CD4-positive, alpha-beta T cell treated with Interleukin-15 for 4 hours (primary cell): Measurements from ENCODE around the gene GBA2.
A peak's percentile ranks its signal among the peaks of the same experiment; 100 is the strongest.

Source experiments
- DNase-seq: peaks from one replicate; pipeline ENCODE4 v3.0.0-alpha.2; 2020; ENCODE audit warnings: low spot score

The GBA2 gene

DNA sequence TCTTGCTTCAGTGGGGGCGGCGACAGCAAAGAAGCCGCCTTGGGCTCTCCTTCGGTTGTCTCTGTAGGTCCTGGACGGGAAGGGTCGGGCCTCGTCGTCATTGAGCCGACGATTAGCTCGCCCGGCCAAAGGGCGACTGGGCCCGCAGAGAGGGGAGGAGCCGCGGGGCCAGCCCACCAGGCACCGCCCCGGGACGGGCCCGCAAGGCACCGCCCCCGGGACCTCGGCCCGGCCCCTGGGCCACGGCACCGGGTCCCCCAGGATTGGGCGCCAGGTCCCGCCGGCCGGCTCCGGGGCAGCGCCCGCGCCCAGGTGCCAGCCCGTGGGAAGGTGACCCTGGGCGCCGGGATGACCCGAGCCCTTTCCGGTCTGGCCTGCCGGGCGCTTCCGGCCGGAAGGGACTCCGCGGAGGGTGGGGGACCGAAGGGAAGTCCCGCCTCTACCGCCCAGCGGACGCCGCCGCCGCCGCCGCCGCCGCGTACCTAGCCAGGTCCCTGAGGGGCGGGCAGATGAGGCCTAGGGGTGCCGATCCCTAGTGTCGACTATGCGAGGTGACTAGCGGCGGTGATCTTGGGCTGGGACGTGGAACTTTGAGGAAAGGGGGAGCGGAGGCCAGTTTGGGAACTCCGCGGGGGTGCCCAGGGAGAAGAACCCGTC, at the start of gene GBA2, which contains the start of gene RGP1:
TSS of gene GBA2 (minus strand) at position 371 of the 657 bp plus-strand sequence. CDS start 524 bp downstream, outside the sequence.
TSS of gene RGP1 (plus strand) at position 430 of the 657 bp plus-strand sequence. CDS start 469 bp downstream, outside the sequence.
- DNase-seq = peak; percentile 63

DNA sequence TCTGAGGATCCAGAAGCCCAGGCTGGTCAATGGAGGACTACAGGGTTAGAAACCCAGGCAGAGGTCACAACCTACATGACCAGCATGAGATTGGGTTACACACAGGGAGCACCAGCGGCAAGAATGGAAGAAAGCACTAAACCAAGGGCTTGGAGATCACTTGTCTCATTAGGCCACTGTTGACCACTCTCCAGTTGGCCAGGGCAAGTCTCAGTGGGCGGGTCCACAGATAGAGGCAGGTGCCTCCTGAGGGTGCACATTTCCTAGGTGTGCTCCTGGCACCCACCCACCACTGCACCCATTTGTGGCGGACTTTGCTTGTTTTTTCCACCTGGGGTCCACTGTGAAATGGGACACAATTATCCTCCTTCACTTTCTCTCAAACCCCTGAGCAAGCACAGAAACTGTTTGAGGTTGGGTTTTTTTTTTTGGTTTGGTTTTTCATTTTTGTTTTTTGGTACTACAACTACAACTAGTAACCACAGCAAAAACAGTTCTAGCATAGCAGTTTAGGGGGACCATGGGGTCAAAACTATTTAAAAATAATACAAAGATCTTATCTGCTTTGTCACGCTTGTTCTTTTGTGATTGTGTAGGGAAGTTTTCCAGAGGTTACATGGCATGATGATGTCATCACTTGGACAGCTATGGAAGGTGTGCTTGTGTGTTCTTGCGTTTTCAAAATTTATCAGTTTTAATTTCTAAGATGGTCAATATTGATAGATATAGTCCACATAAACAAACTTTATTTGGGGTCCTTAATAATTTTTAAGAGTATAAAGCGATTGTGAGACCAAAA, 48.5 kb upstream of the GBA2 start:
- no peak for DNase-seq

- no peak for DNase-seq
Observed at GRCh38 chr9:35795695-35796094, 46.7 kb upstream of the GBA2 start.

- DNase-seq = no peak
Observed at GRCh38 chr9:35793461-35793860, 44.4 kb upstream of the GBA2 start.

GRCh38 chr9:35792826-35793225, 43.8 kb upstream of the GBA2 start:
- no peak for DNase-seq

DNA sequence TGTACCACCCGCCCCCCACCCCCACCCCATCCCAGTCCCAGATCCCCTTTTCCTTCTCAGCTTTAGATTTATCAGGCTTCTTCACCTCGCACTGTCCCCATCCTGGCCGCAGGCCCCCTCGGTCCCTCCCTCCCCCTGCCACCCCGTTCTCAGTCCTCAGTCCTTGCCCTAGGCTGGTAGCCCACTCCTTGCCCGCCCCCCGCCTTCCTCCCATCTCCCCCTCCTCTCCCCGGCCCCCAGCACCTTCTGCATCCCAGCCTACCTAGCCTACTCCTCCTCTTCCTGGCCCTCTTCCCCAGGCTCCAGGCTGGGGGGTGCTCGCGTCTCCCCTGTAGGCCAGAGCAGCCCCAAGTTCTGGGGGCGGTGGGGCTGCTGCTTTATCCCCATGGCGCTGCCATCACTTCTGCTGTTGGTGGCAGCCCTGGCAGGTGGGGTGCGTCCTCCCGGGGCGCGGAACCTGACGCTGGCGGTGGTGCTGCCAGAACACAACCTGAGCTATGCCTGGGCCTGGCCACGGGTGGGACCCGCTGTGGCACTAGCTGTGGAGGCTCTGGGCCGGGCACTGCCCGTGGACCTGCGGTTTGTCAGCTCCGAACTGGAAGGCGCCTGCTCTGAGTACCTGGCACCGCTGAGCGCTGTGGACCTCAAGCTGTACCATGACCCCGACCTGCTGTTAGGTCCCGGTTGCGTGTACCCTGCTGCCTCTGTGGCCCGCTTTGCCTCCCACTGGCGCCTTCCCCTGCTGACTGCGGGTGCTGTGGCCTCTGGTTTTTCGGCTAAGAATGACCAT, 43.2 kb upstream of the GBA2 start:
- DNase-seq = no peak

- no peak for DNase-seq
Observed at GRCh38 chr9:35791297-35791921, 42.4 kb upstream of the GBA2 start, which contains the start of gene NPR2. Gene NPR2, plus strand, starts transcription at chr9:35791591. Its CDS starts 818 bp downstream, at chr9:35792409.

GRCh38 chr9:35790385-35791296, 41.6 kb upstream of the GBA2 start:
- DNase-seq = peak; percentile 72

DNA sequence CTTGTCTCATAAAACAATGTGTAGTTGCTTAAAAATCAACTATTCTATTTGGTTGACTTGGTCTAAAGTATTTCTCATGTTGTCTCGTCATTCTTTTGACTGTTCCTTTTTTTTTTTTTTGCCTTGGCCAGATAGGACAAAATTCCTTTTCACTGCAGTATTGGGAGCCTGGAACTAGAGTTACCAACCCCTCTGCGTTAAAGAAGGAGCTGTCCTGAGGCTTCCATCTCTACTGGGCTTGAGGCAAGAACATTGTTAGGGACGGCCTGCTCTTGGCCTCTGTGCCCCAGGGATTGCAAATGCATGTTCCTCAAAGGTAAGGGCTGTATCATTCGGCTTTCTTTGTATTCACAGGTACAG, 41.0 kb upstream of the GBA2 start:
- no peak for DNase-seq

GRCh38 chr9:35789541-35789940, 40.5 kb upstream of the GBA2 start:
- no peak for DNase-seq

DNA sequence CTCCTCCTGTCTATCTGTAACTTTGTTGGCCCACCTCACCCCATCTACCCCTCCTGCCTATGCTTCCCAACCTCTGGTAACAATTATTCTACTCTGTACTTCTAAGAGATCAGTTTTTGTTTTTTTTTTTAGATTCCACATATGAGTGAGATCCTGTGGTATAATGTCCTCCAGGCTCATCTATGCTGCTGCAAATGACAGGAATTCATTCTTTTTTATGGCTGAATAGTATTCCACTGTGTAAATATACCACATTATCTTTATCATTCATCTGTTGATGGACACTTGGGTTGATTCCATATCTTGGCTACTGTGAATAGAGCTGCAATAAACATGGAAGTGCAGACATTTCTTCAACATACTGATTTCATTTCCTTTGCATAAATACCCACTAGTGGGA, 34.4 kb upstream of the GBA2 start:
- DNase-seq = no peak

DNA sequence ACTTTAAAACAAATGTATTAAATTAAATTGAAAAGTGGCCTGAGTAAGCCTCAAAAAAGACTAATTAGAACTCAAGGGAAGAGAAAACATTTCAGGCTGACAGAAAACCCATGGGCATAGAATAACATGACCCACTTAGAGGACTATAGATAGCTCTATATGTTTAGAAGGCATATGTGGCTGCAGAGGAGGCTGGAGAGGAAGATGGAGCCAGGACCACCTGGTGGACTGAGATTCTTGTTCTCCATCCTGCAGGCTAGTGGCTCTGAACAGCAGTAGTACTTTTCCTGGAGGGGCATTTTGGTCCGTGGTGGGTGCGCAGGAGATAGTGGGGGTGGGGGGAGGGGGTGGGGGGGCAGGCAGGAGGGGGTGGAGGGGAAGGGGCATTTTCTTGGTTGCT, 32.0 kb upstream of the GBA2 start:
- DNase-seq = no peak

- no peak for DNase-seq
Observed at GRCh38 chr9:35778496-35778895, 29.5 kb upstream of the GBA2 start.

- no peak for DNase-seq
Observed at GRCh38 chr9:35776018-35776417, 27.0 kb upstream of the GBA2 start.

GRCh38 chr9:35774907-35775635, 26.0 kb upstream of the GBA2 start:
- DNase-seq = no peak

GRCh38 chr9:35771943-35772342, 22.9 kb upstream of the GBA2 start:
- DNase-seq = no peak

DNA sequence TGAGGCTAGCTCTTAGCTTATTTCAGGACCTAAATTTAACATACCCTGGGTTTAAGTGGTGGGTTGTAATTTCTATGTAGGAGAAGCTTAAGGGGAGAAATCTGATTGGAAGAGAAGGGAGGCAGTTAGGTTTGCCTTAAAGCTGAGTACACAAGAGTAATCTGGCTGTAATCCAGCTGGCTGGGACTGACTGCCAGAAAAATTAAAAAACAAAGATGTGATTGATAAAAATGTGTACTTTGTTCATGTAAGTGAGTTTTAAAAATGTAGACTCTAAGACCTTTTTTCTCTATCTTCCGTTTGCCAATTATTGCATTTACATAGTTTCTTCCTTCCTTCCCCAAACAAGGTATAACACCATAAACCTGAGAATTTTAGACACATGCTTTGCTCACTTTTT, 22.5 kb upstream of the GBA2 start:
- no peak for DNase-seq

DNA sequence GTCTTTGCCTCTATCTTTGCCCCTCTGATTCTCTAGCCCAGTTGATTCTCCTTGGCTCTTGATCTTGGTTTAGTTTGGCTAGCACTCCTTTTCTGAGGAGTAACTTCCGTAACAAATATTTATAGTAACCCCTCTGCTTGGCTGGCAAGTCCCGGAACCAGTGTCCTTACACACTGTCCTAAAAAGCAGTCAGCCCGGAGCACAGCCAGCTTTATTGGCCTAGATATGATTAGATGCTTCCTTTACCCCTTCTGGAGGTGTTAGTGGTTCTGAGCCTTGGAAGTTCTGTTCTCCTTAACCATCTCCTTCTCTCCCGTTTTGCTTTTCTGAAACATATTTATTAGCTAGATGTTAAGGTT, 22.0 kb upstream of the GBA2 start:
- no peak for DNase-seq

GRCh38 chr9:35769763-35770162, 20.7 kb upstream of the GBA2 start:
- no peak for DNase-seq

GRCh38 chr9:35767458-35767857, 18.4 kb upstream of the GBA2 start:
- no peak for DNase-seq

GRCh38 chr9:35766997-35767396, 18.0 kb upstream of the GBA2 start:
- no peak for DNase-seq
